Measurements from ENCODE around the gene DHX40.
"Not testable (repeated sequence)": the region's sequence is repeated elsewhere in the genome, so short reads cannot be mapped to it uniquely, and the experiment has no call there.

Gene DHX40

GRCh38 chr17:59565959-59566324 is 532 bp downstream of the DHX40 start:
- DNase-seq, result peak; percentile 94

GRCh38 chr17:59569151-59569550 is 3.7 kb downstream of the DHX40 start:
- DNase-seq, result not testable (repeated sequence)

GRCh38 chr17:59572301-59572924 is 7.0 kb downstream of the DHX40 start:
- DNase-seq, result no peak

GRCh38 chr17:59584168-59584567 is 18.8 kb downstream of the DHX40 start:
- DNase-seq, result not testable (repeated sequence)

- no peak for DNase-seq
Observed at GRCh38 chr17:59600169-59600568, 34.8 kb downstream of the DHX40 start.

- DNase-seq, result no peak
Observed at GRCh38 chr17:59601130-59601529, 35.7 kb downstream of the DHX40 start.

GRCh38 chr17:59607061-59607460 is 41.7 kb downstream of the DHX40 start:
- DNase-seq, result no peak

- peak; percentile 34 for DNase-seq
Observed at GRCh38 chr17:59607817-59608403, 42.5 kb downstream of the DHX40 start.

- DNase-seq, result no peak
Observed at GRCh38 chr17:59611503-59611902, 46.1 kb downstream of the DHX40 start.

GRCh38 chr17:59616253-59616920 is 51.0 kb downstream of the DHX40 start:
- DNase-seq, result no peak

GRCh38 chr17:59617156-59617732 is 51.8 kb downstream of the DHX40 start:
- peak; percentile 71 for DNase-seq

- no peak for DNase-seq
Observed at GRCh38 chr17:59619035-59619297, 53.6 kb downstream of the DHX40 start.

GRCh38 chr17:59619298-59620063 is 54.1 kb downstream of the DHX40 start, which contains the start of gene CLTC:
CLTC (plus strand) TSS chr17:59619895; CDS start chr17:59620132, 237 bp downstream.
- peak; percentile 98 for DNase-seq

- DNase-seq, result no peak
Observed at GRCh38 chr17:59620064-59620359, 54.6 kb downstream of the DHX40 start.

- DNase-seq, result peak; percentile 70
Observed at GRCh38 chr17:59620518-59621259, 55.3 kb downstream of the DHX40 start.

- DNase-seq, result no peak
Observed at GRCh38 chr17:59621771-59622170, 56.4 kb downstream of the DHX40 start.

GRCh38 chr17:59623151-59623550 is 57.7 kb downstream of the DHX40 start:
- DNase-seq, result no peak

- DNase-seq, result no peak
Observed at GRCh38 chr17:59626756-59627155, 61.3 kb downstream of the DHX40 start.

- no peak for DNase-seq
Observed at GRCh38 chr17:59627274-59627673, 61.9 kb downstream of the DHX40 start.

- DNase-seq, result no peak
Observed at GRCh38 chr17:59627770-59628171, 62.4 kb downstream of the DHX40 start.

GRCh38 chr17:59629174-59629573 is 63.8 kb downstream of the DHX40 start:
- DNase-seq, result no peak

GRCh38 chr17:59631276-59631675 is 65.9 kb downstream of the DHX40 start:
- DNase-seq, result no peak

- DNase-seq, result no peak
Observed at GRCh38 chr17:59632398-59632797, 67.0 kb downstream of the DHX40 start.

Measured in DMS53 (cell line).